Measurements from ENCODE around the gene PRR15. TPM values are rescaled to one million over a fixed set of nuclear protein-coding genes. Genes with fewer than 3 reads are reported as not detected.

Gene PRR15
- total and polyA plus RNA-seq, 2 of the 4 experiments (the other 2 are of a cell fraction) = not detected

DNA sequence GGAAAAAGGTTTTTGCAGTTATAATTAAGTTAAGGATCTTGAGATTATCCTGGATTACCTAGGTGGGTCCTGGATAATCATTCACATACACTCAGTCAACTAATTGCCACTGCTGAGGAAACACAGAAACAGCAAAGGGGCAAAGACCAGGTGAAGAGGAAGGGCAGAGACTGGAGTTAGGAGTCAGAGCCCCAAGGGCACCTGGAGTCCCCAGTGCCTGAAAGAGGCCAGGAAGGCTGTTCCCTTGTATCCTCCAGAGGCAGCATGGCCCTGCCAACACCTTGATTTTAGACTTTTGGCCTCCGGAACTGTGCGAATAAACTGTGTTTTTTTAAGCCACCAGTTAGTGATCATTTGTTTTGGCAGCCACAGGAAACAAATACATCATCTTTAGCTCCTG is 24.6 kb downstream of the PRR15 start:
- H3K4me1 ChIP-seq (ENCODE audit: control insufficient read depth, insufficient read depth, low read length) = no peaks in the 10 kb centered on the region
- dilution Hi-C loops (cut with HindIII; ENCODE audit: low sequenced_read_pairs, unreplicated experiment) = no loop called here
- no peak overlapping the region for H4K8ac ChIP-seq (ENCODE audit: low read depth in 2 of 2, low read length in 2 of 2)
- H2AFZ ChIP-seq (replicated peaks; ENCODE audit: low read length, poor library complexity) = no peak overlapping the region
- in situ Hi-C loops (cut with MboI; ENCODE audit: low sequenced_read_pairs) = no loop called here
- H2BK20ac ChIP-seq (ENCODE audit: low read depth, low read length) = no peak overlapping the region
- no peaks in the 10 kb centered on the region for H3K36me3 ChIP-seq (ENCODE audit: control insufficient read depth, insufficient read depth, low read length)
- ChIA-PET POLR2A (ENCODE audit: unreplicated experiment) (no interaction called here), CTCF (interaction anchor here (1.5 kb wide), 2 partner anchors 16 to 40 kb away, joined by 4 to 5 read pairs; no protein-coding TSS in a partner anchor)
- no peak overlapping the region for H3K56ac ChIP-seq (ENCODE audit: extremely low read depth, insufficient read depth, low read length)
- no peak overlapping the region for H2BK5ac ChIP-seq (ENCODE audit: low read depth, low read length, poor library complexity, severe bottlenecking)
- intact Hi-C loops (cut with micrococcal nuclease) = no loop called here
- H4K20me1 ChIP-seq (ENCODE audit: insufficient read depth, low read length) = no peaks in the 10 kb centered on the region
- no peak overlapping the region for H3K9ac ChIP-seq (ENCODE audit: low read depth, low read length)
- no peak overlapping the region for H3K14ac ChIP-seq (replicated peaks; ENCODE audit: low read depth, low read length)
- H3K18ac ChIP-seq (ENCODE audit: low read depth, low read length) = no peak overlapping the region
- H3K9me1 ChIP-seq (ENCODE audit: insufficient read depth, low read length) = no peaks in the 10 kb centered on the region
- H3K23ac ChIP-seq (ENCODE audit: low read depth, low read length) = no peak overlapping the region
- H4K5ac ChIP-seq (ENCODE audit: low read depth, low read length) = no peak overlapping the region
- no peaks in the 10 kb centered on the region for H3K27me3 ChIP-seq (ENCODE audit: control insufficient read depth, insufficient read depth, low read length)
- no peak for TF ChIP-seq POLR2A (IDR thresholded peaks at IDR 0.05; ENCODE audit: low read depth, low read length)
- TF ChIP-seq RCOR1 (IDR thresholded peaks at IDR 0.05; ENCODE audit: insufficient replicate concordance, low read length) = no peak
- TF ChIP-seq CEBPB (IDR thresholded peaks at IDR 0.05; ENCODE audit: low read depth, low read length) = no peak
- TF ChIP-seq RAD21 (IDR thresholded peaks at IDR 0.05; ENCODE audit: low read length) = no peak
- TF ChIP-seq MAFK (IDR thresholded peaks at IDR 0.05; ENCODE audit: low read depth, low read length) = no peak
- TF ChIP-seq SMC3 (IDR thresholded peaks at IDR 0.05; ENCODE audit: low read depth, low read length) = no peak
- no peak for TF ChIP-seq CHD1 (IDR thresholded peaks at IDR 0.05; ENCODE audit: low read depth, low read length)
- TF ChIP-seq RFX5 (IDR thresholded peaks at IDR 0.05; ENCODE audit: low read depth, low read length) = no peak
- TF ChIP-seq CTCF (conservative IDR thresholded peaks at IDR 0.05; ENCODE audit: low read depth, low read length) = no peak
- no peak for TF ChIP-seq FOS (IDR thresholded peaks at IDR 0.05; ENCODE audit: low read depth, low read length)
- no peak for TF ChIP-seq MAZ (IDR thresholded peaks at IDR 0.05; ENCODE audit: borderline replicate concordance, low read depth, low read length)
- no peak for TF ChIP-seq BHLHE40 (IDR thresholded peaks at IDR 0.05; ENCODE audit: low read depth, low read length)
- TF ChIP-seq, protein P1, sequence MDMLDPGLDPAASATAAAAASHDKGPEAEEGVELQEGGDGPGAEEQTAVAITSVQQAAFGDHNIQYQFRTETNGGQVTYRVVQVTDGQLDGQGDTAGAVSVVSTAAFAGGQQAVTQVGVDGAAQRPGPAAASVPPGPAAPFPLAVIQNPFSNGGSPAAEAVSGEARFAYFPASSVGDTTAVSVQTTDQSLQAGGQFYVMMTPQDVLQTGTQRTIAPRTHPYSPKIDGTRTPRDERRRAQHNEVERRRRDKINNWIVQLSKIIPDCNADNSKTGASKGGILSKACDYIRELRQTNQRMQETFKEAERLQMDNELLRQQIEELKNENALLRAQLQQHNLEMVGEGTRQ (IDR thresholded peaks at IDR 0.05; ENCODE audit: low read depth, low read length) = no peak
- DNase-seq = no peak
- no peak overlapping the region for H2AK5ac ChIP-seq (ENCODE audit: low read depth, low read length)
- no peak overlapping the region for H4K91ac ChIP-seq (ENCODE audit: insufficient read depth, low read depth, low read length)
- no peak overlapping the region for H3K27ac ChIP-seq (ENCODE audit: insufficient read depth, low read length)
- no CpG with 5 or more reads among the region's 2 CpGs for WGBS, 2 experiments (ENCODE audit: extremely low coverage in 2 of 2, insufficient read length in 1 of 2)
- H3K4ac ChIP-seq (ENCODE audit: low read depth, low read length) = no peak overlapping the region
- H2AK9ac ChIP-seq (replicated peaks; ENCODE audit: low read depth, low read length, poor library complexity) = no peak overlapping the region
- H3K79me1 ChIP-seq (ENCODE audit: low read depth in 1 of 2, low read length in 2 of 2) = no peaks in the 10 kb centered on the region
- H3K4me3 ChIP-seq (ENCODE audit: insufficient read depth, low read depth, low read length) = no peak overlapping the region
- H2BK15ac ChIP-seq (ENCODE audit: low read depth, low read length) = no peak overlapping the region
- BruUV-seq (replicated peaks) = no TSS peak
- H3K4me2 ChIP-seq (ENCODE audit: low read depth, low read length) = no peak overlapping the region
- no peak overlapping the region for H2BK120ac ChIP-seq (ENCODE audit: low read depth, low read length)
- ATAC-seq (ENCODE audit: low read depth) = no peak
- H3K9me3 ChIP-seq (ENCODE audit: control insufficient read depth, insufficient read depth, low read length) = no peaks in the 10 kb centered on the region
